Keratinocyte (primary cell): ENCODE data around the gene NBEA.

Experiments
- EZH2 ChIP-seq: IDR thresholded peaks from one replicate; pipeline ENCODE4 v1.6.1; 2012; ENCODE audit warnings: inconsistent platforms, mild to moderate bottlenecking, low read length, moderate library complexity
- TF ChIP-seq, protein P1 (sequence below), 3 experiments: IDR thresholded peaks in 1 of 3; conservative IDR thresholded peaks in 1 of 3; optimal IDR thresholded peaks in 1 of 3; 2 replicates in 2 of 3; 3 replicates in 1 of 3; pipeline versions ENCODE3 to v1.5.1; 2011; ENCODE audit warnings: low read length in 3 of 3, mild to moderate bottlenecking in 3 of 3, moderate library complexity in 2 of 3, control low read depth in 1 of 3, inconsistent platforms in 1 of 3; ENCODE audit not compliant: insufficient read depth in 2 of 3; ENCODE audit errors: extremely low read depth in 1 of 3

GRCh38 chr13:35514061-35514477 lies 572.0 kb downstream of the NBEA start:
- TF ChIP-seq, protein P1, sequence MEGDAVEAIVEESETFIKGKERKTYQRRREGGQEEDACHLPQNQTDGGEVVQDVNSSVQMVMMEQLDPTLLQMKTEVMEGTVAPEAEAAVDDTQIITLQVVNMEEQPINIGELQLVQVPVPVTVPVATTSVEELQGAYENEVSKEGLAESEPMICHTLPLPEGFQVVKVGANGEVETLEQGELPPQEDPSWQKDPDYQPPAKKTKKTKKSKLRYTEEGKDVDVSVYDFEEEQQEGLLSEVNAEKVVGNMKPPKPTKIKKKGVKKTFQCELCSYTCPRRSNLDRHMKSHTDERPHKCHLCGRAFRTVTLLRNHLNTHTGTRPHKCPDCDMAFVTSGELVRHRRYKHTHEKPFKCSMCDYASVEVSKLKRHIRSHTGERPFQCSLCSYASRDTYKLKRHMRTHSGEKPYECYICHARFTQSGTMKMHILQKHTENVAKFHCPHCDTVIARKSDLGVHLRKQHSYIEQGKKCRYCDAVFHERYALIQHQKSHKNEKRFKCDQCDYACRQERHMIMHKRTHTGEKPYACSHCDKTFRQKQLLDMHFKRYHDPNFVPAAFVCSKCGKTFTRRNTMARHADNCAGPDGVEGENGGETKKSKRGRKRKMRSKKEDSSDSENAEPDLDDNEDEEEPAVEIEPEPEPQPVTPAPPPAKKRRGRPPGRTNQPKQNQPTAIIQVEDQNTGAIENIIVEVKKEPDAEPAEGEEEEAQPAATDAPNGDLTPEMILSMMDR (optimal IDR thresholded peaks at IDR 0.05 in 1 of 3, IDR thresholded peaks at IDR 0.05 in 1 of 3, conservative IDR thresholded peaks at IDR 0.05 in 1 of 3; ENCODE audit: extremely low read depth in 1 of 3, insufficient read depth in 2 of 3, low read length in 3 of 3), result no peak
- TF ChIP-seq EZH2, result no peak
